ENCODE results near the gene HIVEP3.

Gene HIVEP3

GRCh38 chr1:41724926-41725325 lies 193.8 kb downstream of the HIVEP3 start:
- no peak for DNase-seq

GRCh38 chr1:41724248-41724647 lies 194.5 kb downstream of the HIVEP3 start:
- DNase-seq, result no peak

GRCh38 chr1:41723786-41724185 lies 194.9 kb downstream of the HIVEP3 start:
- no peak for DNase-seq

- no peak for DNase-seq
Observed at GRCh38 chr1:41722184-41722583, 196.5 kb downstream of the HIVEP3 start.

GRCh38 chr1:41720861-41721410 lies 197.8 kb downstream of the HIVEP3 start:
- no peak for DNase-seq

- no peak for DNase-seq
Observed at GRCh38 chr1:41719590-41719989, 199.1 kb downstream of the HIVEP3 start.

GRCh38 chr1:41719128-41719527 lies 199.6 kb downstream of the HIVEP3 start:
- DNase-seq, result no peak

- DNase-seq, result no peak
Observed at GRCh38 chr1:41718497-41718896, 200.2 kb downstream of the HIVEP3 start.

GRCh38 chr1:41716188-41717130 lies 202.3 kb downstream of the HIVEP3 start:
- DNase-seq, result no peak

- DNase-seq, result no peak
Observed at GRCh38 chr1:41715441-41716095, 203.2 kb downstream of the HIVEP3 start.

- DNase-seq, result no peak
Observed at GRCh38 chr1:41714638-41715389, 203.9 kb downstream of the HIVEP3 start.

GRCh38 chr1:41713557-41714327 lies 205.0 kb downstream of the HIVEP3 start:
- DNase-seq, result no peak

- no peak for DNase-seq
Observed at GRCh38 chr1:41713141-41713540, 205.6 kb downstream of the HIVEP3 start.

GRCh38 chr1:41712695-41713094 lies 206.0 kb downstream of the HIVEP3 start:
- DNase-seq, result no peak

- no peak for DNase-seq
Observed at GRCh38 chr1:41712081-41712480, 206.6 kb downstream of the HIVEP3 start.

- DNase-seq, result no peak
Observed at GRCh38 chr1:41711581-41711980, 207.1 kb downstream of the HIVEP3 start.

GRCh38 chr1:41710980-41711379 lies 207.7 kb downstream of the HIVEP3 start:
- DNase-seq, result no peak

GRCh38 chr1:41709873-41710272 lies 208.8 kb downstream of the HIVEP3 start:
- DNase-seq, result no peak

- no peak for DNase-seq
Observed at GRCh38 chr1:41709331-41709730, 209.4 kb downstream of the HIVEP3 start.

- DNase-seq, result no peak
Observed at GRCh38 chr1:41708332-41708731, 210.4 kb downstream of the HIVEP3 start.

GRCh38 chr1:41707793-41708192 lies 210.9 kb downstream of the HIVEP3 start:
- DNase-seq, result no peak

- DNase-seq, result no peak
Observed at GRCh38 chr1:41705798-41706197, 212.9 kb downstream of the HIVEP3 start.

Measured in stimulated activated naive CD4-positive, alpha-beta T cell treated with Interleukin-2 at 50 U/mL for 16 hours (primary cell).